A673 (cell line): ENCODE data around the gene C1QTNF4. TPM values are rescaled to one million over a fixed set of nuclear protein-coding genes. Genes with fewer than 3 reads are reported as not detected.
A peak's percentile ranks its signal among the peaks of the same experiment; 100 is the strongest.

Source experiments
- BruUV-seq: library from RNA; stranded (reverse); fragments of 400-500 nt; replicated peaks from 2 replicates; lab custom pipeline; 2021; lab: Mats Ljungman, UMichigan
- CTCF ChIA-PET: fragments of 300-600 bp; sonication (Branson Sonifier 250); formaldehyde crosslinking; loops from one replicate; lab custom pipeline; 2022; ENCODE audit warnings: antibody characterized with exemption; lab: Charles Lee
- POLR2A ChIA-PET: fragments of 300-600 bp; sonication (Branson Sonifier 250); formaldehyde crosslinking; loops from one replicate; lab custom pipeline; 2022; ENCODE audit warnings: antibody characterized with exemption; ENCODE audit not compliant: low non-redundant PET; lab: Charles Lee
- DNase-seq: peaks from one replicate; pipeline ENCODE4 v3.0.0-alpha.2; 2015; ENCODE audit warnings: low spot score
- H3K27ac ChIP-seq: fragments of 200-600 bp; sonication (generic); 2 replicates; pipeline ENCODE4 v1.5.1; 2016; ENCODE audit warnings: mixed run types, low read depth, mild to moderate bottlenecking, mixed read lengths, antibody characterized with exemption, low read length; ENCODE audit not compliant: poor library complexity, severe bottlenecking
- H3K27me3 ChIP-seq: fragments of 200-600 bp; sonication (generic); replicated peaks from 2 replicates; pipeline ENCODE4 v1.6.1; 2017; ENCODE audit warnings: mixed run types, low read depth, mild to moderate bottlenecking, mixed read lengths, antibody characterized with exemption, low read length; ENCODE audit not compliant: insufficient read depth, poor library complexity
- H3K36me3 ChIP-seq: fragments of 200-600 bp; sonication (generic); 2 replicates; pipeline ENCODE4 v1.6.1; 2016; ENCODE audit warnings: mixed run types, mild to moderate bottlenecking, mixed read lengths, antibody characterized with exemption, low read length; ENCODE audit not compliant: insufficient read depth, poor library complexity, severe bottlenecking
- H3K4me1 ChIP-seq: fragments of 200-600 bp; sonication (generic); 2 replicates; pipeline ENCODE4 v1.6.1; 2017; ENCODE audit warnings: mixed run types, mild to moderate bottlenecking, mixed read lengths, antibody characterized with exemption, low read length; ENCODE audit not compliant: insufficient read depth, poor library complexity, severe bottlenecking
- H3K4me3 ChIP-seq: fragments of 200-600 bp; sonication (generic); 2 replicates; pipeline ENCODE4 v1.5.1; 2016; ENCODE audit warnings: low read depth, mixed run types, mild to moderate bottlenecking, mixed read lengths, low read length; ENCODE audit not compliant: poor library complexity, severe bottlenecking
- H3K9me3 ChIP-seq: fragments of 200-600 bp; sonication (generic); 2 replicates; pipeline ENCODE4 v1.6.1; 2016; ENCODE audit warnings: mixed run types, low read depth, mild to moderate bottlenecking, mixed read lengths, antibody characterized with exemption, low read length; ENCODE audit not compliant: poor library complexity, severe bottlenecking
- EZH2 ChIP-seq: fragments of 200-600 bp; sonication (generic); IDR thresholded peaks from 2 replicates; pipeline ENCODE4 v1.6.1; 2017; ENCODE audit warnings: borderline replicate concordance, low read depth, mild to moderate bottlenecking, mixed read lengths, antibody characterized with exemption, low read length; ENCODE audit not compliant: poor library complexity, severe bottlenecking
- intact Hi-C: fragments of 100-400 bp; cut with micrococcal nuclease; formaldehyde crosslinking; loops from one replicate; pipeline ENCODE4 v1.10.0; 2022; ENCODE audit not compliant: unreplicated experiment
- total RNA-seq: library from RNA; stranded (reverse); gene quantifications from 2 replicates; pipeline ENCODE4 v1.2.3, GENCODE V29; 2021
- TF ChIP-seq, protein P1 (sequence below): fragments of 300-800, 200-600 bp; sonication (generic); conservative IDR thresholded peaks from 2 replicates; pipeline ENCODE4 v1.5.1; 2017; ENCODE audit warnings: low read depth, mild to moderate bottlenecking, antibody characterized with exemption, low read length, moderate library complexity, mixed read lengths

Gene C1QTNF4
- total RNA-seq, 1 experiment from 2014 or later = 0.41 TPM

DNA sequence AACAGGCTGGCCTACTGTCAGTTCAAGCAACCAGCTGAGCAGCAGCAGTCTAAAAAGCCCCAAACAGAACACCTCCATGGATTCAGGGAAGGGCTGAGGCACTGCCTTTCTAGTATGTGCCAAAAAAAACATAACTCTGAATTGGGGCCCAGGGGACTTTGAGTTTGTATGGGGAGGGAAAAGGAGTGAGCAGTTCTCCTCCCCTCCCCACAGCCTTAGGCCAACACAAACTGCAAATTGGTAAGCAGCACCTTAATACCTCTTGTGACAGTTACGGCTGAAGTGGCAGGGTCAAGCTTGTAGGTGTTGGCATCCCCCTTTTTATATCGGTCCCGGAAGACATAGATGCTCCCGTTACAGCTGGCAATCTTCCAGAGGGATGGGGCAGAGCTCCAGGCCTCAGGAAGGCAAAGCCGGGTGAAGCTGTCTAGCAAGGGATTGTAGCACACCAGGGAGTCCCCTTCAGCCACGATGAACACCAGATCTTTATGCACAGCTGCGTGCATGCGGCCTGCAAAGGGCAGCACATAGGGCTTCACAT is 21.4 kb downstream of the C1QTNF4 start:
- no TSS peak for BruUV-seq
- POLR2A ChIA-PET = no interaction called here
- peaks cover 8% of the 10 kb centered on the region for H3K4me1 ChIP-seq
- no peak for TF ChIP-seq EZH2
- TF ChIP-seq, protein P1, sequence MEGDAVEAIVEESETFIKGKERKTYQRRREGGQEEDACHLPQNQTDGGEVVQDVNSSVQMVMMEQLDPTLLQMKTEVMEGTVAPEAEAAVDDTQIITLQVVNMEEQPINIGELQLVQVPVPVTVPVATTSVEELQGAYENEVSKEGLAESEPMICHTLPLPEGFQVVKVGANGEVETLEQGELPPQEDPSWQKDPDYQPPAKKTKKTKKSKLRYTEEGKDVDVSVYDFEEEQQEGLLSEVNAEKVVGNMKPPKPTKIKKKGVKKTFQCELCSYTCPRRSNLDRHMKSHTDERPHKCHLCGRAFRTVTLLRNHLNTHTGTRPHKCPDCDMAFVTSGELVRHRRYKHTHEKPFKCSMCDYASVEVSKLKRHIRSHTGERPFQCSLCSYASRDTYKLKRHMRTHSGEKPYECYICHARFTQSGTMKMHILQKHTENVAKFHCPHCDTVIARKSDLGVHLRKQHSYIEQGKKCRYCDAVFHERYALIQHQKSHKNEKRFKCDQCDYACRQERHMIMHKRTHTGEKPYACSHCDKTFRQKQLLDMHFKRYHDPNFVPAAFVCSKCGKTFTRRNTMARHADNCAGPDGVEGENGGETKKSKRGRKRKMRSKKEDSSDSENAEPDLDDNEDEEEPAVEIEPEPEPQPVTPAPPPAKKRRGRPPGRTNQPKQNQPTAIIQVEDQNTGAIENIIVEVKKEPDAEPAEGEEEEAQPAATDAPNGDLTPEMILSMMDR = no peak
- peaks cover 62% of the 10 kb centered on the region for H3K36me3 ChIP-seq
- intact Hi-C loops = no loop called here
- H3K4me3 ChIP-seq = no peak overlapping the region
- DNase-seq = peak; percentile 57
- no peaks in the 10 kb centered on the region for H3K27me3 ChIP-seq
- H3K27ac ChIP-seq = no peak overlapping the region
- no peaks in the 10 kb centered on the region for H3K9me3 ChIP-seq
- CTCF ChIA-PET = interaction anchor here (0.6 kb wide), 1 partner anchor 289 kb away, joined by 3 read pairs; no protein-coding TSS in a partner anchor

DNA sequence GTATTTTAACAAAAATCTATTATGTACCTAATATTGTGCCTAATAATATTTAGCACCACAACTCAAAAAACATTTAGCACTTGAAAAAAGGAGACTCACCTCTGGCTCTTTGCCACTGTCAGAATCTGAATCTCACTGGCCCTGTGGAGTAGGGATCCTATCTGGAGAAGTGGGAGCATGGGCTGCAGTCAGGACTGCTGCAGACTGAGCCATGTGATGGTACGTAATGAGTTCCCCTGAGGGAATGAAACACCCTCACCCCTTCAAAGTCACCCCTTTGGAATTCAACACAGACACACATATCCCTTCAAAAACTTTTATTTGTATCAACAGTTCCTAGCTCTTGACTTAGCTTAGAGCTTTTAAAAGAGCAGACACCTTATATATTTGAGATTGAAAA is 22.3 kb downstream of the C1QTNF4 start:
- Histone ChIP-seq H3K4me3 (no peak overlapping the region), H3K36me3 (peaks cover 53% of the 10 kb centered on the region), H3K9me3 (no peaks in the 10 kb centered on the region), H3K4me1 (no peaks in the 10 kb centered on the region), H3K27me3 (no peaks in the 10 kb centered on the region), H3K27ac (no peak overlapping the region)
- TF ChIP-seq EZH2 = no peak
- ChIA-PET POLR2A (no interaction called here), CTCF (no interaction called here)
- no peak for DNase-seq
- no TSS peak for BruUV-seq
- intact Hi-C loops = no loop called here

DNA sequence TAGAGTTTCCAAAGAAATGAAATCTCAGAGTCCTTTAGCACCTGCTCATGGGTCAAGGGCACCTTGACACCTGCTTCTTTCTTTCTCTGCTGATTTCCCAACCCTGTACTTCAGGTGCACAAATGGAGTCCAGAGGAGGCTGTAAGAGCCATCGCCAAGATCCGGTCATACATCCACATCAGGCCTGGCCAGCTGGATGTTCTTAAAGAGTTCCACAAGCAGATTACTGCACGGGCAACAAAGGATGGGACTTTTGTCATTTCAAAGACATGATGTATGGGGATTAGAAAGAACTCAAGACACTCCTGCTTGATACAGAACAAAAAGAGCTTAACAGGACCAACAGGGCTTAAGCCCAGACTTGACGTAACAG is 22.9 kb downstream of the C1QTNF4 start:
- no peak overlapping the region for H3K4me3 ChIP-seq
- POLR2A ChIA-PET = no interaction called here
- no peaks in the 10 kb centered on the region for H3K9me3 ChIP-seq
- H3K27me3 ChIP-seq = no peaks in the 10 kb centered on the region
- intact Hi-C loops = no loop called here
- H3K4me1 ChIP-seq = no peaks in the 10 kb centered on the region
- BruUV-seq = no TSS peak
- no peak overlapping the region for H3K27ac ChIP-seq
- H3K36me3 ChIP-seq = peaks cover 50% of the 10 kb centered on the region
- TF ChIP-seq, protein P1 = no peak
- TF ChIP-seq EZH2 = no peak
- DNase-seq = no peak
- CTCF ChIA-PET = no interaction called here

DNA sequence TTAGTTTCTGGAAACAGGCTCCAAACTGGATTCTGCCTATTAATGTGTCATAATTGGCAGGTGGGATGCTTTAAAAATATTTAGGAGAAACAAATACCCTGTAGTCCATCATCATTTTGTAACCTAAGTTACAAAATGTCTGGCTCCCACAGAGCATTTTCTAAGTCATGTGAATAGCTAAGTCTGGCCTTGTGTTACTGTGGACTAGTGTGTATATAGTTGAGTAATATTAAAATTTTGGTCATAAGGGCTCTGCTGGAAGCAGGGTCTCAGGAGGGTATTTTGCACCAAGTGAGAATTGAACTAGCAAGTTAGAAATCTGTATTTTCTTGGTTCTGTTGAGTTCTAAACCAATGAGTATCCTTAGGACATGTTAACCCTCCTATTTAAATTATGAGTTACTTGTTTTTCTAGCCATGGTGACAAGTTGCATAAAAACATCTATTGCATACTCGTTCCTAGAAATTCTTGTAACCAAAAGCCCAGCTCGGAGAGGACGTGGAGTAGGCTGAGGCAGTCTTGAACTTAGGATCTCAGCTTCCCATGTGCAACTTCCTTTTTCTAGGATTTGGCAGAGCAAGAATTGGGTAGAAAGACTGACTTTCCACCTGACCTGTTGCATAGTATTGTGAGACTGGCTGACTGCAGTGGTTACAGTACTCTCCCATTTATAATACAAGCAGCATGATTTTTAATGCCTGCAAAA is 23.4 kb downstream of the C1QTNF4 start:
- H3K27me3 ChIP-seq = no peaks in the 10 kb centered on the region
- no peak overlapping the region for H3K27ac ChIP-seq
- no peak overlapping the region for H3K4me3 ChIP-seq
- ChIA-PET POLR2A (no interaction called here), CTCF (no interaction called here)
- H3K4me1 ChIP-seq = no peaks in the 10 kb centered on the region
- no peak for DNase-seq
- peaks cover 46% of the 10 kb centered on the region for H3K36me3 ChIP-seq
- intact Hi-C loops = no loop called here
- TF ChIP-seq EZH2 = no peak
- TF ChIP-seq, protein P1 = no peak
- H3K9me3 ChIP-seq = no peaks in the 10 kb centered on the region
- no TSS peak for BruUV-seq
